ENCODE results near the gene CFAP52.
"Not testable (repeated sequence)": the region's sequence is repeated elsewhere in the genome, so short reads cannot be mapped to it uniquely, and the experiment has no call there.

The CFAP52 gene

DNA sequence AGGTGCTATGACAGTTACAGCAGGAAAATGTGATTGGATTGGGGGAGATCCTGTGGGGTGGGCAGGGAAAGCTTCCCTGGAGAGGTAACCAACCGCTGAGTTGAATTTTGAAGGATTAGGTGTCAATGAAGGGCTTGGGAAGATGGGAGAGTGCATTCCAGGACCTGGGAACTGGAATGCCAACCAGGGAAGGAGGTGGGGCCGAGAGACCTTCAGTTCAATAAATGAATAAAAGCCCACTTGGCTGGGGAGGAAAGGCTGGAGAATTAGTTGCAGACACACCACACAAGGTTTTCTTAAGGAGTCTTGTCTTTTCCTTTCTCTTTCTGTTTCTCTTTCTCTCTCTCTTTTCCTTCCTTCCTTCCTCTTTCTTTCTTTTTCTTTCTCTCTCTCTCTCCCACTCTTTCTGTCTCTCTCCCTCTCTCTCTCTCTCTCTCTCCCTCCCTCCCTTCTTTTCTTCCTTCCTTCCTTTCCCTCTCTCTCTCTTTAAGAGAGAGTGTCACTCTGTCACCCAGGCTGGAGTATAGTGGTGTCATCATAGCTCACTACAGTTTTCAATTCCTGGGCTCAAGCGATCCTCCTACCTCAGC lies 72.2 kb downstream of the CFAP52 start:
- TF ChIP-seq EZH2phosphoT487 (IDR thresholded peaks at IDR 0.05; ENCODE audit: low read depth): no peak
- TF ChIP-seq, protein P1, sequence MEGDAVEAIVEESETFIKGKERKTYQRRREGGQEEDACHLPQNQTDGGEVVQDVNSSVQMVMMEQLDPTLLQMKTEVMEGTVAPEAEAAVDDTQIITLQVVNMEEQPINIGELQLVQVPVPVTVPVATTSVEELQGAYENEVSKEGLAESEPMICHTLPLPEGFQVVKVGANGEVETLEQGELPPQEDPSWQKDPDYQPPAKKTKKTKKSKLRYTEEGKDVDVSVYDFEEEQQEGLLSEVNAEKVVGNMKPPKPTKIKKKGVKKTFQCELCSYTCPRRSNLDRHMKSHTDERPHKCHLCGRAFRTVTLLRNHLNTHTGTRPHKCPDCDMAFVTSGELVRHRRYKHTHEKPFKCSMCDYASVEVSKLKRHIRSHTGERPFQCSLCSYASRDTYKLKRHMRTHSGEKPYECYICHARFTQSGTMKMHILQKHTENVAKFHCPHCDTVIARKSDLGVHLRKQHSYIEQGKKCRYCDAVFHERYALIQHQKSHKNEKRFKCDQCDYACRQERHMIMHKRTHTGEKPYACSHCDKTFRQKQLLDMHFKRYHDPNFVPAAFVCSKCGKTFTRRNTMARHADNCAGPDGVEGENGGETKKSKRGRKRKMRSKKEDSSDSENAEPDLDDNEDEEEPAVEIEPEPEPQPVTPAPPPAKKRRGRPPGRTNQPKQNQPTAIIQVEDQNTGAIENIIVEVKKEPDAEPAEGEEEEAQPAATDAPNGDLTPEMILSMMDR (IDR thresholded peaks at IDR 0.05; ENCODE audit: low read depth, low read length): no peak
- Histone ChIP-seq H3K36me3 (replicated peaks; ENCODE audit: low read depth, low read length) (no peaks in the 10 kb centered on the region), H3K4me3 (ENCODE audit: low read length) (no peak overlapping the region), H2AFZ (ENCODE audit: low read depth, low read length) (no peak overlapping the region), H3K27me3 (ENCODE audit: low read depth, low read length) (no peaks in the 10 kb centered on the region), H3K4me2 (ENCODE audit: low read length) (no peak overlapping the region), H3K9ac (ENCODE audit: low read length) (no peak overlapping the region), H4K20me1 (ENCODE audit: insufficient read depth, low read length) (no peaks in the 10 kb centered on the region), H3K79me2 (ENCODE audit: low read length) (no peaks in the 10 kb centered on the region), H3K27ac (ENCODE audit: low read length) (no peak overlapping the region), H3K9me3 (ENCODE audit: insufficient read depth, low read length) (no peaks in the 10 kb centered on the region), H3K4me1 (ENCODE audit: low read length) (no peaks in the 10 kb centered on the region)

DNA sequence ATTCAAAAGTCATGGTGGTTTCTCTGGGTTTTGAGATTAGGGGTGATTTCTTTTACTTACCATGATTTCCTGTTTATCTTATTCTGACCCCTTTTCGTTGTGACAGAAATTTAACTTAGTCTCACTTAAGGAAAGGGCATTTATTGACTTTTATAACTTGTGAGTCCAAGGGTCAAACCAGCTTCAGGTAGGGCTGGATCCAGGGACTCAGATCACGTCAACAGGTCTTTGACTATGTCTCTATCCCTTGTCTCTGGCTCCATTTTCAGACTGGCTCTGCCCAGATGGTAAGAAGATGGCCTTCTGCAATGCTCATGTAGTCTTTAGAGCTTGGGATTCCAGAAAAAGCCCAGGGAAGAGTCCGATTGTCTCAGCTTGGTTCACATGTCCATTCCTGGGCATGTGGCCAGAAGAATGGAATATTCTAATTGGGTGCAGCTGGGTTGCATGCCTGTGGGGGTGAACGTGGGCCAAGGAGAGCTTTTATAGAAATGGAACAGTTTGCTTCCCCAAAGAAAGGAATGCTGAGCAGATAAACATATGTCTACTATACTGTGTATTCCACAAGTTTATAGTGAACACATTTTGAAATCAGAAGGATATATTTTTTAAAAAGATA lies 82.3 kb downstream of the CFAP52 start:
- Histone ChIP-seq H3K79me2 (ENCODE audit: low read length) (no peaks in the 10 kb centered on the region), H3K36me3 (replicated peaks; ENCODE audit: low read depth, low read length) (no peaks in the 10 kb centered on the region), H3K4me3 (ENCODE audit: low read length) (no peak overlapping the region), H3K27ac (ENCODE audit: low read length) (no peak overlapping the region), H3K9ac (ENCODE audit: low read length) (no peak overlapping the region), H3K27me3 (ENCODE audit: low read depth, low read length) (no peaks in the 10 kb centered on the region), H3K4me2 (ENCODE audit: low read length) (no peak overlapping the region), H3K9me3 (ENCODE audit: insufficient read depth, low read length) (no peaks in the 10 kb centered on the region), H2AFZ (ENCODE audit: low read depth, low read length) (no peak overlapping the region), H4K20me1 (ENCODE audit: insufficient read depth, low read length) (no peaks in the 10 kb centered on the region), H3K4me1 (ENCODE audit: low read length) (no peaks in the 10 kb centered on the region)
- TF ChIP-seq, protein P1 (IDR thresholded peaks at IDR 0.05; ENCODE audit: low read depth, low read length): no peak
- no peak for TF ChIP-seq EZH2phosphoT487 (IDR thresholded peaks at IDR 0.05; ENCODE audit: low read depth)

DNA sequence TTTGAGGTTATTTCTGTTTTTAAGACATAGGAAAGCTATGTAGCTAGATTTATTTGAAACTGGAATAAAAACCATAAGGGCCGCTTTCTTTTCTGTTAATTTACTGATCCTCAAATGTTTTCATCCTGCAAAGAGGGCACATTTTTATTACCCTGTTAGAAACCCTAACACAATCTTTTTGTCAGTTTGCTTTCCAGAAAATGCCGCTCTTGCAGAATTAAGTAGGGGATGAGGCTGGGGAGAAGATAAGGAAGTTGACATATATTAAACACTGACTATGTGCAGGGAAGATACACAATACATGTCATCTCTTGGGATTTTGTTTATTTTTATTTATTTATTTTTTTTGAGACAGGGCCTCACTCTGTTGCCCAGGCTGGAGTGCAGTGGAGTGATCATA lies 84.6 kb downstream of the CFAP52 start:
- no peak overlapping the region for H3K4me2 ChIP-seq (ENCODE audit: low read length)
- no peak overlapping the region for H3K27ac ChIP-seq (ENCODE audit: low read length)
- TF ChIP-seq, protein P1 (IDR thresholded peaks at IDR 0.05; ENCODE audit: low read depth, low read length): no peak
- TF ChIP-seq EZH2phosphoT487 (IDR thresholded peaks at IDR 0.05; ENCODE audit: low read depth): no peak
- H3K9me3 ChIP-seq (ENCODE audit: insufficient read depth, low read length): no peaks in the 10 kb centered on the region
- no peaks in the 10 kb centered on the region for H3K79me2 ChIP-seq (ENCODE audit: low read length)
- H3K4me1 ChIP-seq (ENCODE audit: low read length): no peaks in the 10 kb centered on the region
- H2AFZ ChIP-seq (ENCODE audit: low read depth, low read length): no peak overlapping the region
- no peaks in the 10 kb centered on the region for H3K27me3 ChIP-seq (ENCODE audit: low read depth, low read length)
- H3K4me3 ChIP-seq (ENCODE audit: low read length): no peak overlapping the region
- no peaks in the 10 kb centered on the region for H3K36me3 ChIP-seq (replicated peaks; ENCODE audit: low read depth, low read length)
- no peaks in the 10 kb centered on the region for H4K20me1 ChIP-seq (ENCODE audit: insufficient read depth, low read length)
- H3K9ac ChIP-seq (ENCODE audit: low read length): no peak overlapping the region

DNA sequence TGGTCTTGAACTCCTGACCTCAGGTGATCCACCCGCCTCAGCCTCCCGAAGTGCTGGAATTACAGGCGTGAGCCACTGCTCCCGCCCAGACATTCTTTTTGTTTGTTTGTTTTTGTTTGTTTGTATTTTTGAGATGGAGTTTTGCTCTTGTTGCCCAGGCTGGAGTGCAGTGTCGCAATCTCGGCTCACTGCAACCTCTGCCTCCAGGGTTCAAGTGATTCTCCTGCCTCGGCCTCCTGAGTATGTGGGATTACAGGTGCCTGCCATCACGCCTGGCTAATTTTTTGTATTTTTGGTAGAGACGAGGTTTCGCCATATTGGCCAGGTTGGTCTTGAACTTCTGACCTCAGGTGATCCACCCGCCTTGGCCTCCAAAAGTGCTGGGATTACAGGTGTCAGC lies 87.1 kb downstream of the CFAP52 start:
- not testable (repeated sequence) for H2AFZ ChIP-seq (ENCODE audit: low read depth, low read length); H3K36me3 ChIP-seq (replicated peaks; ENCODE audit: low read depth, low read length); H3K9me3 ChIP-seq (ENCODE audit: insufficient read depth, low read length); H3K27me3 ChIP-seq (ENCODE audit: low read depth, low read length); H4K20me1 ChIP-seq (ENCODE audit: insufficient read depth, low read length); H3K4me3 ChIP-seq (ENCODE audit: low read length); H3K4me2 ChIP-seq (ENCODE audit: low read length); H3K4me1 ChIP-seq (ENCODE audit: low read length); H3K27ac ChIP-seq (ENCODE audit: low read length); H3K79me2 ChIP-seq (ENCODE audit: low read length); H3K9ac ChIP-seq (ENCODE audit: low read length)
